Neural cell (in vitro differentiated cells): ENCODE data around the gene TAOK1. TPM values are rescaled to one million over a fixed set of nuclear protein-coding genes. Genes with fewer than 3 reads are reported as not detected.

ENCODE experiments used
- H2AFZ ChIP-seq: fragments of 200-600, 300-800 bp; sonication (generic), shearing (Covaris generic); 2 replicates; pipeline ENCODE4 v1.6.0; 2014; ENCODE audit warnings: low read depth, mild to moderate bottlenecking, antibody characterized with exemption, low read length, moderate library complexity
- H3F3A ChIP-seq: fragments of 200-600 bp; shearing (Covaris generic); 2 replicates; pipeline ENCODE4 v1.6.1; 2016; ENCODE audit warnings: mild to moderate bottlenecking, moderate library complexity, mixed read lengths, antibody characterized with exemption, low read length; ENCODE audit not compliant: insufficient read depth, poor library complexity, severe bottlenecking
- H3K27ac ChIP-seq: fragments of 200-600, 300-800 bp; sonication (generic), shearing (Covaris generic); 2 replicates; pipeline ENCODE4 v1.5.1; 2014; ENCODE audit warnings: mild to moderate bottlenecking, low read length, moderate library complexity
- H3K27me3 ChIP-seq: fragments of 300-800, 200-600 bp; sonication (generic), shearing (Covaris generic); 2 replicates; pipeline ENCODE4 v1.6.0; 2014; ENCODE audit warnings: mild to moderate bottlenecking, low read depth, low read length, moderate library complexity; ENCODE audit not compliant: insufficient read depth
- H3K36me3 ChIP-seq: fragments of 300-800, 200-600 bp; sonication (generic), shearing (Covaris generic); 2 replicates; pipeline ENCODE4 v1.5.1; 2014; ENCODE audit warnings: mild to moderate bottlenecking, antibody characterized with exemption, low read length, moderate library complexity; ENCODE audit not compliant: insufficient read depth
- H3K4me2 ChIP-seq: fragments of 300-800, 200-600 bp; sonication (generic), shearing (Covaris generic); 2 replicates; pipeline ENCODE4 v1.6.0; 2014; ENCODE audit warnings: mild to moderate bottlenecking, low read length
- H3K4me3 ChIP-seq: fragments of 300-800, 200-600 bp; sonication (generic), shearing (Covaris generic); 2 replicates; pipeline ENCODE4 v1.5.1; 2014; ENCODE audit warnings: mild to moderate bottlenecking, low read length, moderate library complexity
- H3K79me2 ChIP-seq: fragments of 200-600 bp; shearing (Covaris generic); replicated peaks from 2 replicates; pipeline ENCODE4 v1.6.0; 2014; ENCODE audit warnings: mild to moderate bottlenecking, low read length, moderate library complexity; ENCODE audit not compliant: insufficient read depth
- H3K9ac ChIP-seq: fragments of 300-800, 200-600 bp; sonication (generic), shearing (Covaris generic); 2 replicates; pipeline ENCODE4 v1.6.1; 2016; ENCODE audit warnings: mild to moderate bottlenecking, low read length, mixed read lengths
- H3K9me2 ChIP-seq: fragments of 200-600 bp; shearing (Covaris generic); 2 replicates; pipeline ENCODE4 v1.6.1; 2016; ENCODE audit warnings: mild to moderate bottlenecking, low read length, mixed read lengths; ENCODE audit not compliant: insufficient read depth
- H3K9me3 ChIP-seq: fragments of 200-600, 300-800 bp; sonication (generic), shearing (Covaris generic); 2 replicates; pipeline ENCODE4 v1.6.1; 2016; ENCODE audit warnings: mild to moderate bottlenecking, mixed run types, low read length, moderate library complexity, mixed read lengths
- H4K20me1 ChIP-seq: fragments of 200-600 bp; shearing (Covaris generic); 2 replicates; pipeline ENCODE4 v1.6.1; 2016; ENCODE audit warnings: mild to moderate bottlenecking, mixed run types; ENCODE audit not compliant: insufficient read depth
- EP300 ChIP-seq: fragments of 450-650 bp; conservative IDR thresholded peaks from 2 replicates; pipeline ENCODE4 v1.6.1; 2014; ENCODE audit warnings: antibody characterized with exemption, mild to moderate bottlenecking, moderate library complexity; ENCODE audit not compliant: poor library complexity, severe bottlenecking
- EZH2 ChIP-seq: fragments of 200-600, 300-800 bp; shearing (Covaris generic), sonication (generic); IDR thresholded peaks from 2 replicates; pipeline ENCODE4 v1.6.1; 2014; ENCODE audit warnings: antibody characterized with exemption, low read length, borderline replicate concordance, mild to moderate bottlenecking; ENCODE audit not compliant: insufficient read depth, poor library complexity, severe bottlenecking
- MXI1 ChIP-seq: fragments of 450-650 bp; conservative IDR thresholded peaks from 2 replicates; pipeline ENCODE4 v1.6.1; 2014; ENCODE audit warnings: antibody characterized with exemption, mild to moderate bottlenecking; ENCODE audit not compliant: poor library complexity, severe bottlenecking
- POLR2AphosphoS5 ChIP-seq: IDR thresholded peaks from 2 replicates; pipeline ENCODE4 v1.6.1; 2012
- RAD21 ChIP-seq: fragments of 450-650 bp; conservative IDR thresholded peaks from 2 replicates; pipeline ENCODE4 v1.6.1; 2014; ENCODE audit warnings: antibody characterized with exemption, mild to moderate bottlenecking, moderate library complexity
- SMC3 ChIP-seq: fragments of 450-650 bp; conservative IDR thresholded peaks from 2 replicates; pipeline ENCODE4 v1.6.1; 2014; ENCODE audit warnings: antibody characterized with exemption, mild to moderate bottlenecking, moderate library complexity; ENCODE audit not compliant: poor library complexity
- TAF1 ChIP-seq: IDR thresholded peaks from 2 replicates; pipeline ENCODE4 v1.6.1; 2012; ENCODE audit warnings: low read depth
- polyA plus RNA-seq: library from polyadenylated mRNA; depleted of rRNA; stranded (reverse); fragments of >200 nt; gene quantifications from 2 replicates; pipeline ENCODE4 v1.2.3, GENCODE V29; 2014
- TF ChIP-seq, protein P1 (sequence below): fragments of 450-650 bp; IDR thresholded peaks from 2 replicates; pipeline ENCODE4 v1.5.1; 2014; ENCODE audit warnings: antibody characterized with exemption, mild to moderate bottlenecking, moderate library complexity; ENCODE audit not compliant: poor library complexity, severe bottlenecking
- TF ChIP-seq, protein P2 (sequence below): IDR thresholded peaks from 2 replicates; pipeline ENCODE4 v1.6.1; 2012; ENCODE audit warnings: borderline replicate concordance

The TAOK1 gene
- polyA plus RNA-seq, 1 donor from 2014 or later, result 53.2 TPM

DNA sequence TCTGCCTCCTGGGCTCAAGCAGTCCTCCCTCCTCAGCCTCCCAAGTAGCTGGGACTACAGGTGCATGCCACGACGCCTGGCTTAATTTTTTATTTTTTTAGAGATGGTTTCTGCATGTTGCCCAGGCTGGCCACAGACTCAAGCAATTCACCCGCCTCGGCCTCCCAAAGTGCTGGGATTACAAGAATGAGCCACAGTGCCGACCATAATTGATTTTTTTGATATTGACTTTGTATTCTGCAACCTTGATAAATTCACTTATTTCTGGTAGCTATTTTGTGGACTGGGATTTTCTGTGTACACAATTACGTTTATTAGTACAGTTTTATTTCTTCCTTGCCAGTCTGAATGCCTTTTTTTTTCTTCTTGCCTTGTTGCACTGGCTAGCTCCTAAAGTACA lies 30.0 kb downstream of the TAOK1 start:
- H3K27me3 ChIP-seq, result no peaks in the 10 kb centered on the region
- peaks cover 8% of the 10 kb centered on the region for H4K20me1 ChIP-seq
- no peaks in the 10 kb centered on the region for H3K9me2 ChIP-seq
- H3K79me2 ChIP-seq, result peaks cover 86% of the 10 kb centered on the region
- H2AFZ ChIP-seq, result no peak overlapping the region
- H3K9ac ChIP-seq, result no peak overlapping the region
- TF ChIP-seq SMC3, result no peak
- TF ChIP-seq EP300, result no peak
- TF ChIP-seq EZH2, result no peak
- TF ChIP-seq RAD21, result no peak
- TF ChIP-seq MXI1, result no peak
- TF ChIP-seq TAF1, result no peak
- TF ChIP-seq, protein P1, sequence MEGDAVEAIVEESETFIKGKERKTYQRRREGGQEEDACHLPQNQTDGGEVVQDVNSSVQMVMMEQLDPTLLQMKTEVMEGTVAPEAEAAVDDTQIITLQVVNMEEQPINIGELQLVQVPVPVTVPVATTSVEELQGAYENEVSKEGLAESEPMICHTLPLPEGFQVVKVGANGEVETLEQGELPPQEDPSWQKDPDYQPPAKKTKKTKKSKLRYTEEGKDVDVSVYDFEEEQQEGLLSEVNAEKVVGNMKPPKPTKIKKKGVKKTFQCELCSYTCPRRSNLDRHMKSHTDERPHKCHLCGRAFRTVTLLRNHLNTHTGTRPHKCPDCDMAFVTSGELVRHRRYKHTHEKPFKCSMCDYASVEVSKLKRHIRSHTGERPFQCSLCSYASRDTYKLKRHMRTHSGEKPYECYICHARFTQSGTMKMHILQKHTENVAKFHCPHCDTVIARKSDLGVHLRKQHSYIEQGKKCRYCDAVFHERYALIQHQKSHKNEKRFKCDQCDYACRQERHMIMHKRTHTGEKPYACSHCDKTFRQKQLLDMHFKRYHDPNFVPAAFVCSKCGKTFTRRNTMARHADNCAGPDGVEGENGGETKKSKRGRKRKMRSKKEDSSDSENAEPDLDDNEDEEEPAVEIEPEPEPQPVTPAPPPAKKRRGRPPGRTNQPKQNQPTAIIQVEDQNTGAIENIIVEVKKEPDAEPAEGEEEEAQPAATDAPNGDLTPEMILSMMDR, result no peak
- TF ChIP-seq, protein P2, sequence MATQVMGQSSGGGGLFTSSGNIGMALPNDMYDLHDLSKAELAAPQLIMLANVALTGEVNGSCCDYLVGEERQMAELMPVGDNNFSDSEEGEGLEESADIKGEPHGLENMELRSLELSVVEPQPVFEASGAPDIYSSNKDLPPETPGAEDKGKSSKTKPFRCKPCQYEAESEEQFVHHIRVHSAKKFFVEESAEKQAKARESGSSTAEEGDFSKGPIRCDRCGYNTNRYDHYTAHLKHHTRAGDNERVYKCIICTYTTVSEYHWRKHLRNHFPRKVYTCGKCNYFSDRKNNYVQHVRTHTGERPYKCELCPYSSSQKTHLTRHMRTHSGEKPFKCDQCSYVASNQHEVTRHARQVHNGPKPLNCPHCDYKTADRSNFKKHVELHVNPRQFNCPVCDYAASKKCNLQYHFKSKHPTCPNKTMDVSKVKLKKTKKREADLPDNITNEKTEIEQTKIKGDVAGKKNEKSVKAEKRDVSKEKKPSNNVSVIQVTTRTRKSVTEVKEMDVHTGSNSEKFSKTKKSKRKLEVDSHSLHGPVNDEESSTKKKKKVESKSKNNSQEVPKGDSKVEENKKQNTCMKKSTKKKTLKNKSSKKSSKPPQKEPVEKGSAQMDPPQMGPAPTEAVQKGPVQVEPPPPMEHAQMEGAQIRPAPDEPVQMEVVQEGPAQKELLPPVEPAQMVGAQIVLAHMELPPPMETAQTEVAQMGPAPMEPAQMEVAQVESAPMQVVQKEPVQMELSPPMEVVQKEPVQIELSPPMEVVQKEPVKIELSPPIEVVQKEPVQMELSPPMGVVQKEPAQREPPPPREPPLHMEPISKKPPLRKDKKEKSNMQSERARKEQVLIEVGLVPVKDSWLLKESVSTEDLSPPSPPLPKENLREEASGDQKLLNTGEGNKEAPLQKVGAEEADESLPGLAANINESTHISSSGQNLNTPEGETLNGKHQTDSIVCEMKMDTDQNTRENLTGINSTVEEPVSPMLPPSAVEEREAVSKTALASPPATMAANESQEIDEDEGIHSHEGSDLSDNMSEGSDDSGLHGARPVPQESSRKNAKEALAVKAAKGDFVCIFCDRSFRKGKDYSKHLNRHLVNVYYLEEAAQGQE, result no peak
- TF ChIP-seq POLR2AphosphoS5, result no peak
- H3K4me3 ChIP-seq, result no peak overlapping the region
- H3K27ac ChIP-seq, result no peak overlapping the region
- no peak overlapping the region for H3K4me2 ChIP-seq
- H3F3A ChIP-seq, result no peaks in the 10 kb centered on the region
- no peaks in the 10 kb centered on the region for H3K36me3 ChIP-seq
- H3K9me3 ChIP-seq, result no peaks in the 10 kb centered on the region

DNA sequence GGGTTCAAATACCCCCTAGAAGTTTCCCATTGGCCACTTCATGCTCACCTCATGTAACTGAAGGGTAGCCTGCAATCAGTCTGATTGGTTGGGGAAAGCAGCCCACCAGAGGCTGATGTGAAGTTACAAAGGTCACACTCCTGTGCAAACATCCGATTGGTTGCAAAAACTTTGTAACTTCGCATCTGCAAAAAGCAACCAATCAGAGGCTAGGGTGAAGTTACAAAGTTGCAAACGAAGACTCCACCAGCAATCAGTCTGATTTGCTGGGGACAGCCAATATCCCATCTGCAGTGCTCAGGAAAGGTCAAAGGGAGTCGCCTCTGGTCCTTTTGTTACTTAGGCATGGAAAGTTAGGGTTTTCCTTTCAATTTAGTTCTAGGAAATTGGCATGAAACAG lies 40.1 kb downstream of the TAOK1 start:
- no peak overlapping the region for H3K9ac ChIP-seq
- H3K79me2 ChIP-seq, result peaks cover 84% of the 10 kb centered on the region
- H3F3A ChIP-seq, result peaks cover 6% of the 10 kb centered on the region
- no peak overlapping the region for H3K4me2 ChIP-seq
- no peaks in the 10 kb centered on the region for H3K9me2 ChIP-seq
- no peak overlapping the region for H2AFZ ChIP-seq
- H3K4me3 ChIP-seq, result no peak overlapping the region
- no peaks in the 10 kb centered on the region for H4K20me1 ChIP-seq
- H3K27ac ChIP-seq, result no peak overlapping the region
- no peaks in the 10 kb centered on the region for H3K27me3 ChIP-seq
- H3K9me3 ChIP-seq, result no peaks in the 10 kb centered on the region
- H3K36me3 ChIP-seq, result no peaks in the 10 kb centered on the region
- TF ChIP-seq SMC3 (no peak), TAF1 (no peak), EZH2 (no peak), EP300 (no peak), POLR2AphosphoS5 (no peak), RAD21 (no peak), MXI1 (no peak)
- TF ChIP-seq, protein P1, result no peak
- TF ChIP-seq, protein P2, result no peak
